Epidermal melanocyte (primary cell): ENCODE measurements around the gene MRTFB.

ENCODE experiments used
- DNase-seq: peaks from one replicate; pipeline ENCODE4 v3.0.0; 2011; ENCODE audit warnings: low spot score; ENCODE audit not compliant: insufficient read length

Gene MRTFB

DNA sequence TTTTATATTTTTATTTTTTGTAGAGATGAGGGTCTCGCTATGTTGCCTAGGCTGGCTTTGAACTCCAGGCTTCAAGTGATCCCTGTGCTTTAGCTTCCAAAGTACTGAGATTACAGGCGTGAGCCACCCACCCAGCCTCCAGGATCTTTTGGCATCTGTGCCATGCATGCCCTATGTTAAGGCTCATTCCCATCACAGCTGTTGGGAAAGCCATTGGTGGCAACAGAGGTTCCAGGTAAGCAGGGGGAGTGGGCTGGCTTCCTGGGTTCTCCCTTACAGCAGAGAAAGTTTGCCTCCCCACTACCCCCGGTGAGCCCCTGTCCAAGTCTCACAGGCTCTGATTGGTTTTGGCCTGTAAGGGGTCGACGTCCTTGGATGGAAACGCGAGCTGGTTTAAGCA, 8.9 kb upstream of the MRTFB start:
- DNase-seq = no peak

DNA sequence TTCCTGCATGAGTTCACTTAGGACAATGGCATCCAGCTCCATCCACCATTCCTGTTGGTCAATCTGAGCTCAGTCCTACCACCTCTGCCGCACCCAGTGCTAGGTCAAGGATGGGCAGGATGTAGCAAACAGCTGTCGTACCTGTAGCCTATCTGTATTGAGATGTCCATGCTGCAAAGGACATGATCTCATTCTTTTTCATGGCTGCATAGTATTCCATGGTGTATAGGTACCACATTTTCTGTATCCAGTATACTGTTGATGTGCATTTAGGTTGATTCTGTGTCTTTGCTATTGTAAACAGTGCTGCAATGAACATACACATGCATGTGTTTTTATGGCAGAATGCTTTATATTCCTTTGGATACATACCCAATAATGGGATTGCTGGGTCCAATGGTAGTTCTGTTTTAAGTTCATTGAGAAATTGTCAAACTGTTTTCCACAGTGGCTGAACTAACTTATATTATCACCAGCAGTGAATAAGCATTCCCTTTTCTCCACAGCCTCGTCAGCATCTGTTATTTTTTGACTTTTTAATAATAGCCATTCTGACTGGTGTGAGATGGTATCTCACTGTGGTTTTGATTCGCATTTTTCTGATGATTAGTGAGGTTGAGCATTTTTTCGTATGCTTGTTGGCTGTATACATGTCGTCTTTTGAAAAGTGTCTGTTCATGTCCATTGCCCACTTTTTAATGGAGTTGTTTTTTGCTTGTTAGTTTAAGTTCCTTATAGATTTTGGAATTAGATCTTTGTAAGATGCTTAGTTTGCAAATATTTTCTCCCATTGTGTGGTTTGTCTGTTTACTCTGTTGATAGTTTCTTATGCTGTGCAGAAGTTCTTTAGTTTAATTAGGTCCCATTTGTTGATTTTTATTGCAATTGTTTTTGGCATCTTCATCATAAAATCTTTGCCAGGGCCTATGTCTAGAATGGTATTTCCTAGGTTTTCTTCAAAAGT, 7.2 kb upstream of the MRTFB start:
- no peak for DNase-seq

DNA sequence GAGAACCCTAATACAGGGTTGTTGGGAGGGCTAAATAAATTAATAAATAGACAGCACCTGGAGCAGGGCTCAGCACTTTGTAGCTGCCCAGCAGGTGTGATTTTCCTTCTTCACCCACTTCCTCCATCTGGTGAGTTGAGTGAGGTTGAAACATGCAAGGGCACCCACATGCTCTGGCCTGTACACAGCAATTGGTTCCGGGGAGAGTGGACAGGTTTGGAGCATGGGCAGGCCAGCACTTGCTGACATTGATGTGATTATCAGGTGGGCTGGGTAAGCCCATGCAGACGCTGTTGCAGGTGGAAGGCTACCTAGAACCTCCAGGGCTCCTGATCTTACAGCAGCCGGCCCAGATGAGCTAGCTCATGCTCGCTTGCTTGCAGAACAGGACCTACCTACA, 1.3 kb upstream of the MRTFB start:
- no peak for DNase-seq

DNA sequence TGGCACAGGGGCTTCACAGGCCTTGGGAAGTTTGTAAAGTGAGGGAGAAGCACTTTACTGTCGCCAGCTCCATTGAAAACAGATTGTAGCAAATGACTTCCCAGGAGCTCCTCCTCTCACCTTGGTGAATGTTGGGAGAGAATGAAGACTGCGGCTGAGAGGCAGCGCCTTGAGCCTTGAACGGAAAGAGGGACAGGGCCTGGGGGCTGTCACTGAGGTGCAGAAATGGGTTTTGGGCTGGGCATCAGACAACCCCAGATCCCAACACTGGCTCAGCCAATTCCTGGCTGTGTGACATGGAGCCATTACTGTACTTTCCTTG, 603 bp upstream of the MRTFB start:
- no peak for DNase-seq

DNA sequence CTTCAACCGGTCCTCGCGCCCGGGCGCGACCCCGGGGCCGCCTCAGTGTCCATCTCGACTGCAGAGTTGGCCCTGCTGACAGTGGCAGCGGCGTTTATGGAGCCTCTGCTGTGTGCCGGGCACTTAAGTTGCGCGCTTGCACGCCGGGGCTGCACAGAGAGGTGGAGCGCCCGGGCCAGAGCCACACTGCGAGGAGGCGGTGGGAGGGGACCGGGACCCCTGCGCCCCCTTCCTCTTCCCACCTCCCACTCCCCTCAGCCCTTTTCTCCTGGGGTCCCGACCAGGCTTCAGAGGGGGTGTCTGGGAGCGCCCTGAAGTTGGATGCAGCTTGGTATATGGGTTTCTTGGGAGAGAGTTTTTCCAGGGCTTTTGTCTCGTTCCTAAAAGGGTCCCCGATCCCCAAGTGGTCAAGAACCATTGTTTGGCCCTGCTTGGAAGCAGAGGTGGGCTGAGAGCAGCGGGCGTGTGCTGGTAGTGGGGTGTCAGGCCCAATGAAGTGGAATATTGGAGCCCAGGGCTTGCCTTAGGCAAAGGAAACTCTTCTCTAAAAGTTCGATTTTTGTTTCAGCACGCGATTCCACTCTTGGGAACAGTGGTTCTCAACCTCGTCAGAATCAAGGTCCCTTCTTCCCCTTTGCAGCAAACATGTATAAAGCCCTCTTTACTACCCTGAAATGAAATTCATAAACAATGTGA, 605 bp downstream of the MRTFB start:
- no peak for DNase-seq

DNA sequence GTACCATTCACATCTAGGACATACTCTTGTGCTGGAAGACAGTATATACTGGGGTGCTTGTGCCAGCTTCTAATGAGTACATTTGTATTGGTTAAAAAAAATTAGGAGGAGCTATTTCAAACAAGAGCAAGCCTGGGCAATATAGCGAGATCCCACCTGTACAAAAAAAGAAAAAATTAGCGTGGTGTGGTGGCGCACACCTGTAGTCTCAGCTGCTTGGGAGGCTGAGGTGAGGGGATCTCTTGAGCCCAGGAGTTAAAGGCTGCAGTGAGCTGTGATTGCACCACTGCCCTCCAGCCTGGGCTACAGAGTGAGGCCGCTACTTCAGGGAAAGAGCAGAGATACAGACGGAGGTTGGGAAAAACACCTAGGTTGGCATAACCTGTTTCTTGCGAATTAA, 1.2 kb downstream of the MRTFB start:
- no peak for DNase-seq

DNA sequence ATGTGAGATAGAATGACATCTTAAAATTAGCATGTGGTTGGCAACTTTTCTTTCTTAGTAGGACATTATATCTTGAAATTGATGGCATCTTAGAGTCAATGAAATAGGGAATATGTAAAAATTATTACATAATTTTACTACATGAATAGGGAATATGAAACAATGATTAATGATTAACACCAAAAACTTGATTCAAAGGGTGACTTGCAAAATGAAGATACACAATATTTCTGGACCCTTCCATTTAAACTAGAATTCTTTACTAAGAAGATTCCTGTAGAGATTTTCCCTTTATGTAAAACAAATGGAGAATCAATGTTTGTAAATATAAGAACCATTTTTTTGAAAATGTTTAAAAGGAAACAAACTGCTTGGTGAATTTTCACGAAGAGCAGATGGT, 3.4 kb downstream of the MRTFB start:
- DNase-seq = no peak

DNA sequence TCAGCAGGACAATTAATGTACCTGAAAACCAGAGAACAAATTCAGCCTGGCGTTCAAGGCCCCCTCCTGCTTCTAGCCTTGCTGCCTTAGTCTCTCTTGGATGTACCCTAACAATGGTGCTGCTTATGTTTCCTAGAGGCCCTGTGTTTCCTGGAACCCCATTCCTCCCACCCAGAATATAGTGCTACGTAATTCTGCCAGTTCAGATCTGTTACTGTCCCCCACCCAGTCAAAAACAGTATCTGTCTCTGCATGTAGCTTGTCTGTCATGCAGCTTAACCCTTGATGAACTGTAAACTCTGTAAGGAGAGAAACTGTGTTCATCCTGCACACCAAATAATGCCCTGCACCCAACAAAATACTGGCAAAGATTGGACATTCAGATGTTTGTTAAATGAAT, 6.8 kb downstream of the MRTFB start:
- no peak for DNase-seq

DNA sequence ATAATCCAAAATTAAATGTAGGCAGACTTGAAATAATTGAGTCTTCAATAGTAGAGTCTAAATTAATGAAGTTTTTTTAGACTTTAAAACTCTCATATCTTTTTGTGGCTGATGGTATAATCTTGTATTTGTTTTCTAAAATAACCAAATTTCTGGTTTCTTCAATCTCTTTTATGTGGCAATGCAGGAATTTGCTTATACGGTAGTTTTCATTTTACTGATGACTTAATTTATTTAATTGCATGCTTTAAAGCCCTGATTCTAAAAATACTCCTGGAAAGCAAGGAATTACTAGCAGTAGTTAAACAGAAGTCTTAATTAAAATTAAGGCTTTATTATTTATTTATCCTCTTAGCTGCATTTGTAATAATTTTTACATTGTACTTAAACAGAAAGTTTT, 15.4 kb downstream of the MRTFB start:
- DNase-seq = no peak

DNA sequence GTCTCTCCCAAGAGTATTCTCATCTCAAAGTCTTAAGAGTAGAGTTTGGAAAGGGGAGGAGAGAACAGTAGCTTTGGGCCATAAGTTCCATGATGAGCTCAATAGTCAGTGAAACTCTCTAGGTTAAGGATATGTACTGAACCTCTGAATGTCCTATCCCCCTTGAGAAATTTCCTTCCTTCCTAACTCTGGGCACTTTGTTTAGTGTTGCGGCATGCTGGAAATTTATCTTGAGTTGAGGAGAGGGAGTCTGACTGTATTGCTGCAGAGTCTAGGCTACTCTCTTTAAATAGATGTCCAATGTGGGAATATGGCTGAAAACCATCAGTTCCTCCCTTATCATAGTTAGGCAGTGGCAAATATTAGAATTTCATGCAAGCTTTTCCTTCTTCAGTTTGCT, 16.1 kb downstream of the MRTFB start:
- DNase-seq = no peak

DNA sequence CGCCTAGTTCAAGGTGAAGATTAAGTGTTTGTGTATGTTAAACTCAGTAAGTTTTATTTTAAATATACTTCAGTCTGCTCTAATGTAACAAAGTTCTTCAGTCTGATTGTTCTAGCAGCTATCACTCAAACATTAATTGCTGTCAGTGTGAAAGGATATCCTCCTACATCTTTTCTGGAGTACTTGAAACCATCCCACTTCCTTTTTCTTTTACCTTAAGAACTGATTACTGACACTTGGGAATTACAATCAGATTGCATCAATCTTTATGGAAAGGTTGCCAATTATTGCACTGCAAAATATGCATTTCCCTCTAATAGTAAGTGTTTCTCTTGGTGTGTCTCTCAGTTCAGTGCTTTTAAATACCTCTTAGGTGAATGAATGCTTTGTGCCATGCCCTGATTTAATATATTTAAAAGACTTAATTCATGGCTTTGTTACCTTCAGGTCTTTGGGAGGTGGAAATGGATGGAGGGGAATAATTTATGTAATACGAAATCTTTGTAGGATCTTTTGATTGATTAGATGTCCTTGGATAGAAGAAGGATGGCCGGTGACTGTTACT, 16.6 kb downstream of the MRTFB start:
- no peak for DNase-seq

DNA sequence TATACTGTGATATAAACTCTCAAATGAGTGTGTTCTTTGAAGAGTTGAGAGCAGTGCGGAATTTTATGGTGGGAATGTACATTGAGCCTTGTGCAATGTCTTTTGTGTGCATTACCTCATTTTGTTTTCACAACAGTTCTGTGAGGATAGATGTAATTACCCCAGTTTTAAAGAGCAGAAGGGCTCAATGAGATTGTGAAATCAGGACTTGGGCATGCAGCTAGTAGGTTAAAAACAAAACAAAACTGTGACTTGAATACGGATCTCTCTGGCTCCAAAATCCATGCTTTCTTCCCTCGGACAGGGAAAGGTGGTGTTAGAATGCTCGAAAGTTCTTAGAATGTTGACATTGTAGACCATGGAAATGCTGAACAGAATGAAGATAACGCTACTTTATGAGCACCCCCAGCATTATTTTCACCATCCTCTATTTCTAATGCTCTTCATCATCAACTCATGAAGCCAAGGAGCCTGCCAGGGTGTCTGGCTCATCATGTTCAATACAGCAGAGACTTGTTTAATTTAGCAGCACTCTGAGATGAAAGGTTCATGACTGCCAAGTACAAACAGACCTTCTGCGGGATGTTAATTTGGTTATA, 17.1 kb downstream of the MRTFB start:
- DNase-seq = no peak

DNA sequence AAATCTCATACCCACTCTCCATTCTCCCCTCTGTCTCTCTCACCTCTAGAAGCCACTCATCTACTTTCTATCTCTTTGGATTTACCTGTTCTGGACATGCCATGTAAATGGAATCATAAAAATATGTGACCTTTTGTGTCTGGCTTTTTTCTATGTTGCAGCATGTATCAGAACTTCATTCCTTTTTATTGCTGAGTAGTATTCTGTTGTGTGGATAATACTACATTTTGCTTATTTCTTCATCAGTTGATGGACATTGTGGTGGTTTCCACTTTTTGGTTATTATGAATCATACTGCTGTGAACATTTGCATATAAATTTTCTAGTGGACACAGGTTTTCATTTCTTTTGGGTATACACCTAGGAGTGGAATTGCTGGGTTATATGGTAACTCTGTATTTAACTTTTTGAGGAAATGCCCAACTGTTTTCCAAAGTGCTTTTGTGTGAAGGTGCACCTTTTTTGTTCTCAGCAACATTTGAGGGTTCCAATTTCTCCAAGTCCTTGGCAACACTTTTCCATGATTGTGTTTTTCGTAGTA, 18.2 kb downstream of the MRTFB start:
- DNase-seq = no peak

DNA sequence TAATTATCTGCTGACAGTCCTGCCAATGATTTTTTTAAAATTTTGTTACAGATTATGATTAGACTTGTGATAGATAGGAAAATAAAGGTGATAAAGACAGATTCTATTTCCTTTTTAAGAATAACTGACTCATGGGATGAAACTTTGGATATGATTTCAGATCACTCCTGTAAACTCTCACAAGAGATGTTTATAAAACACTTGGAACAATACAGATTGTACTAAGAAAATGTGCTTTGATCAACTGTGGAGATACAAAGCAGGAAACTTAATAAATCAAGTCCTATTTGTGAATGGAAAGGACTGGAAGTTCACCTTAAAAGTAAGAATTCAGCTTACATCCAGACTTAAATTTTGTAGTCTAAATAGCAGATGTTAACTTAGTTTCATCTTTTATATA, 21.4 kb downstream of the MRTFB start:
- DNase-seq = no peak

DNA sequence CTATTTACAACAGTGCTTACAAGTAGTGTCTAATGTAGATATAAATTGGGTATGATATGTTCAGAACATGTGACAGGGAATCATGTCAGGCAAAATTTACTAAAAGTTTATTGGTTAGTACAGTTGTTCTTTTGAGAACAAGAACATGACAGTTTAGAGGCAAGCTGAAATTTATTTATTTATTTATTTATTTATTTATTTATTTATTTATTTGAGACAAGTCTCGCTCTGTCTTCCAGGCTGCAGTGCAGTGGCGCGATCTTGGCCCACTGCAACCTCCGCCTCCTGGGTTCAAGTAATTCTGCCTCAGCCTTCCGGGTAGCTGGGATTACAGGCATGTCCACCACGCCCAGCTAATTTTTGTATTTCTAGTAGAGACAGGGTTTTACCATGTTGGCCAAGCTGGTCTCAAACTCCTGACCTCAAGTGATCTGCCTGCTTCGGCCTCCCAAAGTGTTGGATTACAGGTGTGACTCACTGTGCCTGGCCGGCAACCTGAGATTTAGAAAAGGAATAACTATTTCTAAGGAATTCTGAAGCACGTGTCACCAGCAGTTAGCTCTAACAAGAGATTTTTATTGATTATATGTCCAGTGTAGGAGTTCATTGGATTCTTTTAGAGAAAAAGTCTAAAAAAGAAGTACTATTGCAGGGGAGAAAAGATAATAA, 24.9 kb downstream of the MRTFB start:
- DNase-seq = no peak

DNA sequence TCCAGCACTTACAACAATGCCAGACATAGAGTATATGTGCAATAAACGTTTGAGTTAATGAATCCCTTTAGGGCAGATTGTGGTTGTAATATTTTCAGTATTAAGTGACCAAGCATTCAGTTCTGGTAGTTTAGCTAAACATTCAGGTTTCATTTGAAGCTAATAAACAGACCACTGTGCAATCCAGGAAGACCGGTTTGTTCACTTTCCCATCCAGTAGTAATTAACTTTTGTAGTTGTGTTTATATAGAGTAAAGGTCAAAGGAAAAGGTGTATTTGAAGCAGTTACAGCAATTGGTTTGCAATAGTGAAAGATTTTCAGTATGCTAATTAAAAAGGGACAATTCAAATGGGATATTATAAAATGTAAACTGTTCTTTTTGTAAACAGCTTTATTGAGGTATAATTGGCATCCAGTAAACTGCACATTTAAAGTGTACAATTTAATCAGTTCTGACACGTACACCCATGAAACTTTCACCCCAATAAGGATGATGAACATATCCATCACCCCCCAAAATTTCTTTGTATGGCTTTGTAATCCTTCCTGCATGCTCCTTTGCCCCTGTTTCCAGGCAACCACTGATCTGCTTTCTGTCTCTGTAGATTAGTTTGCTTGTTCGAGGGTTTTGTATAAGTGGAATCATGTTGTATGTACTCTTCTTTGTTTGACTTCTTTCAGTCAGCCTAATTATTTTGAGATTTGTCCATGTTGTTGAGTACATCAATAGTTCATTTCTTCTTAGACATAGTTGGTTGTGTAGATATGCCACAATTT, 26.3 kb downstream of the MRTFB start:
- no peak for DNase-seq

DNA sequence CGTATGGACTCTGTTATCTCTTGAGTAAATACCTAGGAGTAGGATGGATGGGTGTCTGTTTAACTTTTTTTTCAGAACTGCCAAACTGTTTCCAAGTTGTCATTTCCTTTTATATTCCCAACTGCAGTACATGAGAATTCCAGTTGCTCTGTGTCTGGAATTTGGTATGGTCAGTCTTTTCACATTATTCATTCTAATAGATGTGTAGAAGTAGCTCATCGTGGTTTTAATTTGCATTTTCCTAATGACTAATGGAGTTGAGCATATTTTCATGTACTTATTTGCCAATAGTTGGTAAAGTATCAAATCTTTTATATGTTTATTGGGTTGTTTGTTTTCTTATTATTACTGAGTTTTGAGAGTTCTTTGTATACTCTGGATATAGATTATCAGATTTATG, 27.0 kb downstream of the MRTFB start:
- DNase-seq = no peak

DNA sequence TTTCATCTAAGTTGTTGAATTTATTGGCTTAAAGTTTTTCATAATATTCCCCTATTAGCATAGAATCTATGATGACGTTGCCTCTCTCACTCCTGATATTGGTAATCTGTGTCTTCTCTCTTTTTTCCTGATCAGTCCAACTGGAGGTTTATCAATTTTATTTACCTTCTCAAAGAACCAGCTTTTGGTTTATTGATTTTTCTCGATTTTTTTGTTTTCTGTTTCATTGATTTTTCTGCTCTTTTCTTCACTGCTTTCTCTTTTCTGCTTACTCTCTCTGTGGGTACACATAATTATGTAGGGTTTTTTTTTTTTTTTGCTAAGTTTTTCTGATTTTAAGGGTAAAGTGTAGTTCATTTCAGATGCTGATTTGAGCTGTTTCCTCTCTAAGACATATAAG, 29.7 kb downstream of the MRTFB start:
- DNase-seq = no peak

DNA sequence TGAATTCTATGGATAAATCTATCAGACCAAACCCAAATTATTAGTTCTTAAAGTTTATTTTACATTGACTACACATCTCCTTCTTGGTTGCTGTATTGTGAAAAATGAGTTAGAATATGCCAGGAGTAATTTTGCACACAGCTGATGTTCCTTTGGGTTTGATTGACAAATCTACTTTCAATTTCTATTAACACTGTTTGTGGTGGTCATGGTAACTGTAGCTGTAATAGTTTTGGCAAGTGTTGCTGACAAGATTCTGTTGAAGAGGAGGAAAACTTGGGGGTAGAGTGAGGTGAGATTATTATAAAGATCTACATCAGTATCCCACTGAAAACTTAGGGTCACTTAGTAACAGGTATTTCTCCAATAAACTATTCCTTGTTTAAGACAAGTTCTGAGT, 30.3 kb downstream of the MRTFB start:
- no peak for DNase-seq

DNA sequence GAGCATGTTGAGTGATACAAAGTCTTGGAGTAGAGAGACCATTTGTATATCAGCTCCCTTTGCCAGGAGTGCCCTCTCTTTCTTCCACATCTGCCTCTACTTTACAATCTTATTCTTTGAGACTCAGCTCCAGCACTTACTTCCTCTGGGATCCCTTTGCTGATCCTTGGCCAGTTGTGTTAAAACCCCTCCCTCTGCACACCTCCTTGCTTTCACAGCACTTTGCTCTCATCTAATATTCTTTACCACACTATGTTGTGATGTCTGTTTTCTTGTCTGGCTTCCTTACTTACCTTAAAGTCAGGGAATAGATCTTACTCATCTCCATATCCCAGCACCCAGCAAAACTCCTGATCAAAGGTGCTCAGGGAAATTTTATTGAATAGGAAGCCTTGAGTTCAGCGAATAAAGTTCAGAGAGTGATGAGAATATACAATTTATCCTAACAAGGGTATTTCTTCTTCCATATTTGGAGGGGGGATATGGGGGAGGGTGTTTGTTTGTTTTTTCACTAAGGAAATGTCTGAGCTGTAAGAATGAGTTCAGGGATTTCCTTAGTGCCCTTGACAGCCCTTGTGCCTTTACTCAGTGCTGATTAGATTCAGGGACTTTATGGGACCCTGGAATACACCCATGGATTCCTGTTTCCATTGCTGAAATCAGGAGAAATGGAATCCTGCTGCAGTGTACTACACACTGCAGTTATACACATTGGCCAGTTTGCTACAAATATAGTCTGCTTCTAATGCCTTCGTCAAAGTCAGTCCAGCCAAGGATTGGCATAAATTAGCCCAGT, 32.0 kb downstream of the MRTFB start:
- DNase-seq = no peak
